Neural cell (in vitro differentiated cells): ENCODE measurements around the gene CNTLN. TPM values are rescaled to one million over a fixed set of nuclear protein-coding genes. Genes with fewer than 3 reads are reported as not detected.

Experiments used
- H2AFZ ChIP-seq: fragments of 200-600, 300-800 bp; sonication (generic), shearing (Covaris generic); 2 replicates; pipeline ENCODE4 v1.6.0; 2014; ENCODE audit warnings: low read depth, mild to moderate bottlenecking, antibody characterized with exemption, low read length, moderate library complexity
- H3F3A ChIP-seq: fragments of 200-600 bp; shearing (Covaris generic); 2 replicates; pipeline ENCODE4 v1.6.1; 2016; ENCODE audit warnings: mild to moderate bottlenecking, moderate library complexity, mixed read lengths, antibody characterized with exemption, low read length; ENCODE audit not compliant: insufficient read depth, poor library complexity, severe bottlenecking
- H3K27ac ChIP-seq: fragments of 200-600, 300-800 bp; sonication (generic), shearing (Covaris generic); 2 replicates; pipeline ENCODE4 v1.5.1; 2014; ENCODE audit warnings: mild to moderate bottlenecking, low read length, moderate library complexity
- H3K27me3 ChIP-seq: fragments of 300-800, 200-600 bp; sonication (generic), shearing (Covaris generic); 2 replicates; pipeline ENCODE4 v1.6.0; 2014; ENCODE audit warnings: mild to moderate bottlenecking, low read depth, low read length, moderate library complexity; ENCODE audit not compliant: insufficient read depth
- H3K36me3 ChIP-seq: fragments of 300-800, 200-600 bp; sonication (generic), shearing (Covaris generic); 2 replicates; pipeline ENCODE4 v1.5.1; 2014; ENCODE audit warnings: mild to moderate bottlenecking, antibody characterized with exemption, low read length, moderate library complexity; ENCODE audit not compliant: insufficient read depth
- H3K4me2 ChIP-seq: fragments of 300-800, 200-600 bp; sonication (generic), shearing (Covaris generic); 2 replicates; pipeline ENCODE4 v1.6.0; 2014; ENCODE audit warnings: mild to moderate bottlenecking, low read length
- H3K4me3 ChIP-seq: fragments of 300-800, 200-600 bp; sonication (generic), shearing (Covaris generic); 2 replicates; pipeline ENCODE4 v1.5.1; 2014; ENCODE audit warnings: mild to moderate bottlenecking, low read length, moderate library complexity
- H3K79me2 ChIP-seq: fragments of 200-600 bp; shearing (Covaris generic); replicated peaks from 2 replicates; pipeline ENCODE4 v1.6.0; 2014; ENCODE audit warnings: mild to moderate bottlenecking, low read length, moderate library complexity; ENCODE audit not compliant: insufficient read depth
- H3K9ac ChIP-seq: fragments of 300-800, 200-600 bp; sonication (generic), shearing (Covaris generic); 2 replicates; pipeline ENCODE4 v1.6.1; 2016; ENCODE audit warnings: mild to moderate bottlenecking, low read length, mixed read lengths
- H3K9me2 ChIP-seq: fragments of 200-600 bp; shearing (Covaris generic); 2 replicates; pipeline ENCODE4 v1.6.1; 2016; ENCODE audit warnings: mild to moderate bottlenecking, low read length, mixed read lengths; ENCODE audit not compliant: insufficient read depth
- H3K9me3 ChIP-seq: fragments of 200-600, 300-800 bp; sonication (generic), shearing (Covaris generic); 2 replicates; pipeline ENCODE4 v1.6.1; 2016; ENCODE audit warnings: mild to moderate bottlenecking, mixed run types, low read length, moderate library complexity, mixed read lengths
- H4K20me1 ChIP-seq: fragments of 200-600 bp; shearing (Covaris generic); 2 replicates; pipeline ENCODE4 v1.6.1; 2016; ENCODE audit warnings: mild to moderate bottlenecking, mixed run types; ENCODE audit not compliant: insufficient read depth
- EP300 ChIP-seq: fragments of 450-650 bp; conservative IDR thresholded peaks from 2 replicates; pipeline ENCODE4 v1.6.1; 2014; ENCODE audit warnings: antibody characterized with exemption, mild to moderate bottlenecking, moderate library complexity; ENCODE audit not compliant: poor library complexity, severe bottlenecking
- EZH2 ChIP-seq: fragments of 200-600, 300-800 bp; shearing (Covaris generic), sonication (generic); IDR thresholded peaks from 2 replicates; pipeline ENCODE4 v1.6.1; 2014; ENCODE audit warnings: antibody characterized with exemption, low read length, borderline replicate concordance, mild to moderate bottlenecking; ENCODE audit not compliant: insufficient read depth, poor library complexity, severe bottlenecking
- MXI1 ChIP-seq: fragments of 450-650 bp; conservative IDR thresholded peaks from 2 replicates; pipeline ENCODE4 v1.6.1; 2014; ENCODE audit warnings: antibody characterized with exemption, mild to moderate bottlenecking; ENCODE audit not compliant: poor library complexity, severe bottlenecking
- POLR2AphosphoS5 ChIP-seq: IDR thresholded peaks from 2 replicates; pipeline ENCODE4 v1.6.1; 2012
- RAD21 ChIP-seq: fragments of 450-650 bp; conservative IDR thresholded peaks from 2 replicates; pipeline ENCODE4 v1.6.1; 2014; ENCODE audit warnings: antibody characterized with exemption, mild to moderate bottlenecking, moderate library complexity
- SMC3 ChIP-seq: fragments of 450-650 bp; conservative IDR thresholded peaks from 2 replicates; pipeline ENCODE4 v1.6.1; 2014; ENCODE audit warnings: antibody characterized with exemption, mild to moderate bottlenecking, moderate library complexity; ENCODE audit not compliant: poor library complexity
- TAF1 ChIP-seq: IDR thresholded peaks from 2 replicates; pipeline ENCODE4 v1.6.1; 2012; ENCODE audit warnings: low read depth
- polyA plus RNA-seq: library from polyadenylated mRNA; depleted of rRNA; stranded (reverse); fragments of >200 nt; gene quantifications from 2 replicates; pipeline ENCODE4 v1.2.3, GENCODE V29; 2014
- TF ChIP-seq, protein P1 (sequence below): IDR thresholded peaks from 2 replicates; pipeline ENCODE4 v1.6.1; 2012; ENCODE audit warnings: borderline replicate concordance
- TF ChIP-seq, protein P2 (sequence below): fragments of 450-650 bp; IDR thresholded peaks from 2 replicates; pipeline ENCODE4 v1.5.1; 2014; ENCODE audit warnings: antibody characterized with exemption, mild to moderate bottlenecking, moderate library complexity; ENCODE audit not compliant: poor library complexity, severe bottlenecking

Gene CNTLN
- polyA plus RNA-seq, 1 donor from 2014 or later = 5.0 TPM

DNA sequence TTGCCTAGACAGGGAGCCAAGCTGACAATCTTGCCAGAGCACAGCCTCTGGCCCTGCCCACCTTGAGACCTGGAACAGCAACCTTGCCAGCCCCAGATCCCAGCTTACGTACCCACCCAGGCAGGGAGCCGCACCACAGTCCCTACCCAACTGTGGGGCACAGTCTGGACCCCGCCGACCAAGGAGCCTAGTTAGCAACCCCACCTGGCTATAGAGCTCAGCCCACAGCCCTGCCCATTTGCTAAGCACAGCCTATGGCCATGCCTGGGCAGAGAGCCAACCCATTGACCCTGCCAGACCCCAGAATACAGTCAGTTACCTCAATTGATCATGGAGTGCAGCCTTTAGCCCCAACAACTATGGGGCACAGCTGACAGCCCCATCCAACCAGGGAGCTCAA is 346.1 kb downstream of the CNTLN start:
- Histone ChIP-seq H3K4me2 (no peak overlapping the region), H3F3A (no peaks in the 10 kb centered on the region), H3K9ac (no peak overlapping the region), H3K36me3 (no peaks in the 10 kb centered on the region), H3K9me2 (no peaks in the 10 kb centered on the region), H3K4me3 (no peak overlapping the region), H3K27me3 (no peaks in the 10 kb centered on the region), H2AFZ (no peak overlapping the region), H3K27ac (no peak overlapping the region), H3K9me3 (no peaks in the 10 kb centered on the region), H3K79me2 (no peaks in the 10 kb centered on the region), H4K20me1 (no peaks in the 10 kb centered on the region)
- no peak for TF ChIP-seq EP300
- TF ChIP-seq TAF1 = no peak
- no peak for TF ChIP-seq EZH2
- TF ChIP-seq MXI1 = no peak
- TF ChIP-seq SMC3 = no peak
- TF ChIP-seq, protein P1, sequence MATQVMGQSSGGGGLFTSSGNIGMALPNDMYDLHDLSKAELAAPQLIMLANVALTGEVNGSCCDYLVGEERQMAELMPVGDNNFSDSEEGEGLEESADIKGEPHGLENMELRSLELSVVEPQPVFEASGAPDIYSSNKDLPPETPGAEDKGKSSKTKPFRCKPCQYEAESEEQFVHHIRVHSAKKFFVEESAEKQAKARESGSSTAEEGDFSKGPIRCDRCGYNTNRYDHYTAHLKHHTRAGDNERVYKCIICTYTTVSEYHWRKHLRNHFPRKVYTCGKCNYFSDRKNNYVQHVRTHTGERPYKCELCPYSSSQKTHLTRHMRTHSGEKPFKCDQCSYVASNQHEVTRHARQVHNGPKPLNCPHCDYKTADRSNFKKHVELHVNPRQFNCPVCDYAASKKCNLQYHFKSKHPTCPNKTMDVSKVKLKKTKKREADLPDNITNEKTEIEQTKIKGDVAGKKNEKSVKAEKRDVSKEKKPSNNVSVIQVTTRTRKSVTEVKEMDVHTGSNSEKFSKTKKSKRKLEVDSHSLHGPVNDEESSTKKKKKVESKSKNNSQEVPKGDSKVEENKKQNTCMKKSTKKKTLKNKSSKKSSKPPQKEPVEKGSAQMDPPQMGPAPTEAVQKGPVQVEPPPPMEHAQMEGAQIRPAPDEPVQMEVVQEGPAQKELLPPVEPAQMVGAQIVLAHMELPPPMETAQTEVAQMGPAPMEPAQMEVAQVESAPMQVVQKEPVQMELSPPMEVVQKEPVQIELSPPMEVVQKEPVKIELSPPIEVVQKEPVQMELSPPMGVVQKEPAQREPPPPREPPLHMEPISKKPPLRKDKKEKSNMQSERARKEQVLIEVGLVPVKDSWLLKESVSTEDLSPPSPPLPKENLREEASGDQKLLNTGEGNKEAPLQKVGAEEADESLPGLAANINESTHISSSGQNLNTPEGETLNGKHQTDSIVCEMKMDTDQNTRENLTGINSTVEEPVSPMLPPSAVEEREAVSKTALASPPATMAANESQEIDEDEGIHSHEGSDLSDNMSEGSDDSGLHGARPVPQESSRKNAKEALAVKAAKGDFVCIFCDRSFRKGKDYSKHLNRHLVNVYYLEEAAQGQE = no peak
- no peak for TF ChIP-seq RAD21
- TF ChIP-seq POLR2AphosphoS5 = no peak
- TF ChIP-seq, protein P2, sequence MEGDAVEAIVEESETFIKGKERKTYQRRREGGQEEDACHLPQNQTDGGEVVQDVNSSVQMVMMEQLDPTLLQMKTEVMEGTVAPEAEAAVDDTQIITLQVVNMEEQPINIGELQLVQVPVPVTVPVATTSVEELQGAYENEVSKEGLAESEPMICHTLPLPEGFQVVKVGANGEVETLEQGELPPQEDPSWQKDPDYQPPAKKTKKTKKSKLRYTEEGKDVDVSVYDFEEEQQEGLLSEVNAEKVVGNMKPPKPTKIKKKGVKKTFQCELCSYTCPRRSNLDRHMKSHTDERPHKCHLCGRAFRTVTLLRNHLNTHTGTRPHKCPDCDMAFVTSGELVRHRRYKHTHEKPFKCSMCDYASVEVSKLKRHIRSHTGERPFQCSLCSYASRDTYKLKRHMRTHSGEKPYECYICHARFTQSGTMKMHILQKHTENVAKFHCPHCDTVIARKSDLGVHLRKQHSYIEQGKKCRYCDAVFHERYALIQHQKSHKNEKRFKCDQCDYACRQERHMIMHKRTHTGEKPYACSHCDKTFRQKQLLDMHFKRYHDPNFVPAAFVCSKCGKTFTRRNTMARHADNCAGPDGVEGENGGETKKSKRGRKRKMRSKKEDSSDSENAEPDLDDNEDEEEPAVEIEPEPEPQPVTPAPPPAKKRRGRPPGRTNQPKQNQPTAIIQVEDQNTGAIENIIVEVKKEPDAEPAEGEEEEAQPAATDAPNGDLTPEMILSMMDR = no peak

DNA sequence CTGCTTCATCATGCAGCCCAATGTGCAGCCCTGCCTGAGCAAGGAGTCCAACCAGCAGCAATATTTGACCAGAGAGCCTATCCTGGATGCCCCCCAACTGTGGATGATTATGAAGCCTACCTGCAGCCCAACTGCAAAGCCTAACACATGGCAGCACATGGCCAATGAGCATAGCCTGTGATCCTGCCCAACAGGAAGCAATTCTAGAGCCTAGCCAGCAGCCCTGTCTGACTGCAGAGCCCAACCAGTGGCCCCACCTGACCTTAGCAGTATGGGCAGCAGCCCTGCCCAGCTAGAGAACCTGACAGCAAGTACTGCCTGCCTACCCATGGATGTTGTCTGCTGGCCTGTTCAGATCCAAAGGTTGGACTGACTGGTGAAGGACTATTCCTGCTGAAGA is 346.7 kb downstream of the CNTLN start:
- H3K27ac ChIP-seq = no peak overlapping the region
- H3K9me2 ChIP-seq = no peaks in the 10 kb centered on the region
- H3K9me3 ChIP-seq = no peaks in the 10 kb centered on the region
- H3K4me3 ChIP-seq = no peak overlapping the region
- no peak for TF ChIP-seq EZH2
- no peak for TF ChIP-seq SMC3
- TF ChIP-seq, protein P1 = no peak
- TF ChIP-seq, protein P2 = no peak
- no peak for TF ChIP-seq RAD21
- TF ChIP-seq POLR2AphosphoS5 = no peak
- TF ChIP-seq MXI1 = no peak
- TF ChIP-seq TAF1 = no peak
- no peak for TF ChIP-seq EP300
- H3F3A ChIP-seq = no peaks in the 10 kb centered on the region
- no peaks in the 10 kb centered on the region for H3K36me3 ChIP-seq
- H4K20me1 ChIP-seq = no peaks in the 10 kb centered on the region
- no peak overlapping the region for H2AFZ ChIP-seq
- H3K4me2 ChIP-seq = no peak overlapping the region
- no peak overlapping the region for H3K9ac ChIP-seq
- H3K79me2 ChIP-seq = no peaks in the 10 kb centered on the region
- H3K27me3 ChIP-seq = no peaks in the 10 kb centered on the region
